Ecto neural progenitor cell (in vitro differentiated cells): Measurements from ENCODE around the gene POLE.

ENCODE experiments used
- DNase-seq: peaks from one replicate; pipeline ENCODE4 v3.0.0-alpha.2; 2018; ENCODE audit warnings: low spot score

Gene POLE

GRCh38 chr12:132597333-132598316 is 89.5 kb downstream of the POLE start:
- no peak for DNase-seq

DNA sequence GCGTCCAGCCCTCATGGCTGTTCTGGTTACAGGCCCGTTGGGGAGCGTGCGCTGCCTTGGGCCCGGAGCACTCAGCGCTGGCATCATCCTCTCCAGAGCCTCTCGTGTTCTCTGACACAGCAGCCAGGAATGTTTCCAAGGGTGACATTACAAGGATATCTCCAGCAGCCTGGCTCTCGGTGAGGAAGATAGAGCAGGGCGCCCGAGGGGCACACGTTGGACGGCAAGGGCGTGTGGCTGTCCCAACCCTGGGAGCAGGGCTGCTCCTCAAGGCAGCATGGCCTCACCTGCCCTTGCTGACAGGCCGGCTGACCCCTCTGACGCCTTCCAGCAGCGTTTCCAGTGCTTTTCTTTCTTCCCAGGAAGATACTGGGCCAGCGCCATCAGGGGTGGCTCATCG is 91.1 kb downstream of the POLE start:
- DNase-seq = no peak

DNA sequence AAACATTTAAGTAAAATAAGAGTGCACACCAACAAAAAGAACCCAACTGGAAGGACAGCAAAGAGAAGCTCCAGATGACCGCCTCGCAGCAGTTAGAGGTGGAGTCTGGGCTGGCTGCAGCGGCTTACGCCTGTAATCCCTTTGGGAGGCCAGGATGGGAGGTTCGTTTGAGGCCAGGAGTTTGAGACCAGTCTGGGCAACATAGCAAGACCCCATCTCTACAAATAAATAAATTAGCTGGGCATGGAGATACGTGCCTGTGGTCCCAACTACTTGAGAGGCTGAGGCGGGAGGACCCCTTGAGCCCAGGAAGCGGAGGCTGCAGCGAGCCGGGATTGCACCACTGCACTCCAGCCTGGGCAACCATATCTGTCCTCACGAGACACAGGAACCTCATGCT is 92.0 kb downstream of the POLE start:
- no peak for DNase-seq

GRCh38 chr12:132593938-132594358 is 93.2 kb downstream of the POLE start:
- peak; percentile 93 for DNase-seq

GRCh38 chr12:132593521-132593920 is 93.6 kb downstream of the POLE start:
- no peak for DNase-seq

GRCh38 chr12:132593071-132593470 is 94.1 kb downstream of the POLE start:
- DNase-seq = no peak

DNA sequence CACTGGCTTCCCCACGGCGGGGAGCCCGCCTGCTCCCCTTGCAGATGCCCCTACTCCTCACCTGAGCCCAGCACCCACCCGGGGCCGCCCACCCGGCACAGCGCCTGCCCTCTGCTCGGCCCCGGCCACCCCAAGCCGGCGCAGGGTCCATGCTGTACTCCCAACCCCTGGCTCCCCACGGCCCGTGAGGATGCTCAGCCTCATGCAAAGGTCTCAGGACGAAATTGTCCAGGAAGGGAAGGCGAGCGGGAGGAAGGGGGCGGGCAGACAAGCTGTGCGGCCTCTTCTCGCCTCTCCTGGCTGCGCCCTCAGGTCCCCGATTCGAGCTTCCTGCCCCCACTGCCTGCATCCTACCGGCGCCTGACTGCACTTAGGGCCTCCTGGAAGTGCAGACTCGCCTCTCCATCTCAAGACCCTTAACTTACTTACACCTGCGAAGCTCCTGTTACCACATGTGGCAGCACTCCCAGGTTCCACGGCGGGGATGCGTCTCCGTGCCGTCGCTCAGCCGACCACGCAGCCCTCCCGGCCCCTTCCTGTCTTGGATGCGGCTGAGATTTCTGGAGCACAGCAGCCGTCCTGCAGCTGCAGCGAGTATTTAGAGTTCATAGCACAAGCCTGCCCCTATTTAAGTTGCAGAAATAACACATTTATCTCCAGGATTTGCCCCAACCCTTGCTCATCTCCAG is 94.7 kb downstream of the POLE start:
- no peak for DNase-seq

GRCh38 chr12:132591107-132591935 is 95.8 kb downstream of the POLE start:
- no peak for DNase-seq

- DNase-seq = no peak
Observed at GRCh38 chr12:132588821-132589669, 98.1 kb downstream of the POLE start.

GRCh38 chr12:132588319-132588718 is 98.8 kb downstream of the POLE start:
- DNase-seq = no peak

- no peak for DNase-seq
Observed at GRCh38 chr12:132587781-132588180, 99.4 kb downstream of the POLE start.

DNA sequence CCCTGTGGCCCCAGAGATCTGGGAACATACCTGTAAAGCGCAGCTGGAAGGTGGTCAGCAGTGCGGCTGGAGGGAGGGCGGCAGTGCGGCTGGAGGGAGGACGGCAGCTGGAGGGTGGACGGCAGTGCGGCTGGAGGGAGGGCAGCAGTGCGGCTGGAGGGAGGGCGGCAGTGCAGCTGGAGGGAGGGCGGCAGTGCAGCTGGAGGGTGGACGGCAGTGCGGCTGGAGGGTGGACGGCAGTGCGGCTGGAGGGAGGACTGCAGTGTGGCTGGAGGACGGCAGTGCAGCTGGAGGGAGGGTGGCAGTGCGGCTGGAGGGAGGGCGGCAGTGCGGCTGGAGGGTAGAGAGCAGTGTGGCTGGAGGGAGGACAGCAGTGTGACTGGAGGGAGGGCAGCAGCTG is 100.2 kb downstream of the POLE start:
- no peak for DNase-seq

GRCh38 chr12:132585177-132585576 is 102.0 kb downstream of the POLE start:
- DNase-seq = no peak

GRCh38 chr12:132584429-132584828 is 102.7 kb downstream of the POLE start:
- no peak for DNase-seq

DNA sequence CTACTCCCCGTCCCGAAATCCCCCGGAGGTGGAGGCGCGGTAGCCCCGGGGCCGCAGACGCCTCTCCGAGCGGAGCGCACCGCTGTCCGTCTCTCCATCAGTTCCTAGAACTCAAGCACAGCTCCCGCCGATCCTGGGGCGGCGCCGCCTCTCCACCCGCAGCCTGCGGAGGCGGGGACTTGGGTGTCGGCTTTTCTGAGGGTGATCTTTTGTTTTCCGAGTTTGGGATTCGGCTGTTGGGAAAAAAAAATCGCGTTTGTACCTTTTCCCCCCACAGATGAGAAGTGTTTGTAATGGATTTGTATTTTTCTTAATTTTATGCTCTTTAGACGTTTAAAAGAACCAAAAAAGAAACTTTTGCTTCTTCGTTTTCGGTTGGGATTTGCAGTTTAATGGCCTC is 103.4 kb downstream of the POLE start:
- peak; percentile 75 for DNase-seq

- no peak for DNase-seq
Observed at GRCh38 chr12:132583411-132583710, 103.8 kb downstream of the POLE start.

DNA sequence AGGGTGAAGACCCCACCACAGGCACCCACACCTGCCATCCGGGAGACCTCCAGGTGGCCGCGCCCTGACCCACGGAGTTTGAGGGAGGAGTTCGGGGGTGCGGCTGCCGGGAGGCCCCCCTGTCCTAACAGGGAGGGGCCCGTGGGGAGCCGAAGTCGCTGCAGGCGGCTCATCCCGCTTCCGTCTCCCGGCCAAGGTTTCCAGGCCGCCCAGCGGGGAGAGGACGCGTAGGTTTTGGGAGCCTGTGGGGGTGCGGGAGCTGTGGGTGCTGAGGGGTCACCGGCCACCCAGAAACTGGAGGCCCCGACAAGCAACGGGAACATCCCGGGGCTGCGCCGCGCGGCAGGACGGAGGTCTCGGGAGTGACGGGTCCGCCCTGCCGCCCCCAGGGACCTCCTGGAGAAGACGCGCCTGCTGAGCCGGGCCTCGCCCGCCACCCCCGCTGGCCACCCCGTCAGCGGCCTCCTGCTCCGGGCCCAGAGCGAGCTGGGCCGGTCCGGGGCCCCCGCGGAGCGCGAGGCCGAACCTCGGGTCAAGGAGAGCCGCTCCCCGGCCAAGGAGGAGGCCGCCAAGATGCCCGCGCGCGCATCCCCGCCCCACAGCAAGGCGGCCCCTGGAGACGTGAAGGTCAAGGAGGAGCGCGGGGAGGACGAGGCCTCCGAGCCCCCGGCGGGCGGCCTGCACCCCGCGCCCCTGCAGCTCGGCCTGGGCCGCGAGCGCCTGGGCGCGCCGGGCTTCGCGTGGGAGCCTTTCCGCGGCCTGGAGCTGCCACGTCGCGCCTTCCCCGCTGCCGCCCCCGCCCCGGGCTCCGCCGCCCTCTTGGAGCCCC is 104.3 kb downstream of the POLE start:
- no peak for DNase-seq

GRCh38 chr12:132582058-132582420 is 105.1 kb downstream of the POLE start:
- DNase-seq = peak; percentile 72

GRCh38 chr12:132581348-132582057 is 105.6 kb downstream of the POLE start:
- DNase-seq = no peak

DNA sequence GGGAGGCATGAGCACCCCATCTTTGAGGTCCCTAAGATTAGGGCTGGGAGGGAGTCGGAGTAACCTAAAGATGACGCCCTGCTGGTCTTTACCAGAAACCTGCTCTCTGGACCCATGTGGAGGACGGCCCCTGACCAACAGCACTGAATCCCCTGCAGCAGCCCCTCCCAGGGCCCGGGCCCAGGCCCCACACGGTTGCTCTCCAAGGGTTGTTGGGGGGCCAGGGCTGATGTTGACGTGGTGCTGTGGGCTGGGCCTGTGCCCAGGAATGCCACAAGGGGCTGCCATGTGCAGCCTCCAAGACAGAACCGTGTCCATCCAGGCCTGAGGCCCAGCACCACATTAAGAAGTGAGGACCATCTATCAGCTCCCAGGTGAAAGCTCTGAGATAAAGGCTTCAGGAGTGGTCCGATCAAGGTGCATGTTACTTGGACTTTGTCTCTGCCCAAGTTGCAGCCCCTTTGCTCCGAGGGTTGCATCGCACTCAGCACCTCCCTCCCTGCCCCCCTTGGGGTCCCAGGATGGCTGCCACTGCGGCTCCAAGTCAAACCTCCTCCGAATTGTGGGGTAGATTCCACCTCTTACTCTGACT is 106.3 kb downstream of the POLE start:
- DNase-seq = no peak
